HG02840 (cell line): Measurements from ENCODE around the gene NEK10.

Source experiments
- ATAC-seq: cut with Tn5 transposase; IDR thresholded peaks from one replicate; pipeline ENCODE4 v1.9.1; 2021; ENCODE audit warnings: mild to moderate bottlenecking, moderate library complexity, moderate number of reproducible peaks; ENCODE audit not compliant: unreplicated experiment, low FRiP score

The NEK10 gene

GRCh38 chr3:27193056-27193455, 176.1 kb downstream of the NEK10 start:
- no peak for ATAC-seq

DNA sequence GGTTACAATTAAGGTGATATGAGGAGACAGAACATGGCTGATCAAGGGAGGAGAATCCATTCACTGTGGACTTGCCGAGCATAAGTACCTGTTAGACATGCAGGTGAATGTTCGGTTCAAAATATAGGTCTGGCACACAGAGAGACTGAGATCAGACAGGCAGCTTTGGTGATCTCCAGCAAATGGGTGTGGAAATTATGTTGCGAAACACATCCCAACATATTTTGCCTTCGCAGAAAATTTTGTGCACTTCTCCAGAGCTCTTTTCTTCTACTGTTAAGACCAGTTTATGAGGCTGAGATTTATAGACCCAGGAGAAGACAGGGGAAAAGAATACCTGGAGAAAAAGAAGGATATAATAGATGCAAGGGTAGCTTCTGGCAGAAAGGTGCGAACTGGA, 183.2 kb downstream of the NEK10 start:
- ATAC-seq = no peak

DNA sequence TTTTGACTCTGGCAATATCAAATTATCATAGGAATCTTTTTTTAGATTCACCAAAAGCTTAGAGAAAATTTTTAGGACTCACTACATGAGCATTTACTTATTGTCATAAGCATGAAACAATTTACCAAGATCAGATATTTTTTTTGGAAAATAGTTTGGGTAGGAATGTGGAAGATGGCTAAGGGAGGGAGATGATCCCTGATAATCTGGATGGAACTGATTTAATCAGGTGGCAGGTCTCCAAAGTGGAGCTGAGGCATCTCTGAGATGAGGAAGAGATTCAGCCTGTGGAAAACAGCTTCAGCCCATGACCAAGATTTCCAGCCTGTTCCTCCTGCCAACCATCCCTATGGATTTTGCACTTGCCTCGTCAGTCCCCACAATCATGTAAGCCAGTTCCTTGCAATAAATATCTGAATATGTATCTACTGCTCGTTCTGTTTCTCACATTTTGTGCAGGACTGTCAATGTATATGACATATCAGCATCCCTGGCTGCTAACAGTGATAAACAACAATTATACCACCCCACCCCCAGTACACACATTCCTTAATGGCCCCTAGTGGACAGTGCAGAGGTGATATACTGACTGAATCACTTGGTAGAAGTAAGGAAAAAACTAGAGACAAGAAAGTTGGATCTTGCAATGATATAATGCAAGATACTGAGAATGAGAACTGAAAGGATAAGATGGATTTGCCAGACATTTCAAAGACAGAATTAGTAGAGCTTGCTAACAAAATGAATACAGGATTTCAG, 183.8 kb downstream of the NEK10 start:
- ATAC-seq = no peak

- no peak for ATAC-seq
Measured at GRCh38 chr3:27184261-27184660, 184.9 kb downstream of the NEK10 start.

DNA sequence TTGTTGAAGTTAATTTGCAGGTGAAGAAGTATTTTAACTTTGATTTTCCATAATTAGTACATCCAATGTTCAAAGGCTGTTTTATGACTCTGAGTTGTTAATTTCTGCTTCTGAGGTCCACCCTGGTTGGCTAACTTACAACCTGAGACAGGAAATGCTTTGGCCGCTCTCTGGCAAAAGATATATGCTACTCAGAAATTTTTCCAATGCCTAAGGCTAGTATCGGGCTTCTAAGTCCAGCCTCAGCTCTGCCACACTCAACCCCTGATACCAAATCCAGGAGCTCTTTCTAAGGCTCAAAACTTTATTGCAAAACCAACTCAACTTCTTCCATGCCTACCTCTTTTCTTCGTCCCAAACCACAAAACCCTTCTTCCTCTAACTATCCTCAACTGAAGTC, 192.9 kb downstream of the NEK10 start:
- ATAC-seq = no peak

DNA sequence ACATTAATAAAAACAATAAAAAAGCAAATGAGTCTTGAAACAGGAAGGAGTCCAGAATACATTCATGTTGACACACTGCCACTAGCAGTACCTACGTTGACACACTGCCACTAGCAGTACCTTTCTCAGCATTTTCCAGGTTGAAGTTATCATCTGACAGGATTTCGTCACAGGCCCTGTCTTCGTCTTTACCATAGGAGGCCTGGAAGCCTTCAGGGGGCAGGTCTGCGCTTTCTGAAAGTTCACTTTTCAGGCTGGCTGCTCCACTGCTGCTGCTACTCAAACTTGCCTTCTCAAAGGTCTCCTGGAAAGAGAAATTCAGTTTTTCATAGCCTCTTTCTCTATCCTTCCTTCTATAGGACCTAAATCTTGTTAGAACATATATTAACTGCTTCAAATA, 194.7 kb downstream of the NEK10 start:
- ATAC-seq = no peak

DNA sequence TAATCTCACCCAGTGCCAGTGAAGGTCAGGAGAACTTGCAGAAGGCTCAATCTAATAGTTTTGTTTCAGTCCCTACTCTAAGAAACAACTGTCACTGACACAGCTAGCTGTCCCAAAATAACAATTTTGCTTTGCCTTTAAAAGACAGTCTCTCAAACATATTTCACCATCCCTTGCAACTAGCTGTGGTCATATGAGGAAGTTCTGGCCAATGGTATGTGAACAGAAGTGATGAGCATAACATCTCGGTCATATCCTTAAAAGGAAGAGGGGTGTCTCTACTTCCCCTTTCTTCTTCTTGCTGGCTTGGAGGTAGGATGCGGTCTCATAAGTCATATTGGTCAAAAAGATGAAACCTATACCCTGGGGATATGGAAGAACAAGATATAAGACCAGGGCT, 198.1 kb downstream of the NEK10 start:
- ATAC-seq = no peak

GRCh38 chr3:27166888-27167287, 202.3 kb downstream of the NEK10 start:
- no peak for ATAC-seq

DNA sequence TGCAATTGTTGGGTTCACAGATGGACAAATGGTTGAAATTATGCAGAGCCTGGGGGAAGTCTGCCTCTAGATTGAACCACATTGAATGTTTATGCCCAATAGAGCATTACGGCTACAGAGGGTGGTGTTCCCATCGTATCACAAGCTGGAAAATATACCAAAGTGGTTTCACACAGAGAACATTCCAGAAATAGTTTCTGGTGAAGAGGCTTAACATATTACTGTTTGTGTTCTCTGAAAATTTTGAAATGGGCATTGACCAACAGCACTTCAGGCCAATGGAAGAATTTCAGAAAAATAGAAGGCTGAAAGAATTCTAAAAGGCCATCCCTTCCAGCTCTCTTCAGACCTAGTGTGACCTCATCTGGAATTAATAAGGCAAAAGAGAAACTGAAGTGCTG, 203.9 kb downstream of the NEK10 start:
- no peak for ATAC-seq

DNA sequence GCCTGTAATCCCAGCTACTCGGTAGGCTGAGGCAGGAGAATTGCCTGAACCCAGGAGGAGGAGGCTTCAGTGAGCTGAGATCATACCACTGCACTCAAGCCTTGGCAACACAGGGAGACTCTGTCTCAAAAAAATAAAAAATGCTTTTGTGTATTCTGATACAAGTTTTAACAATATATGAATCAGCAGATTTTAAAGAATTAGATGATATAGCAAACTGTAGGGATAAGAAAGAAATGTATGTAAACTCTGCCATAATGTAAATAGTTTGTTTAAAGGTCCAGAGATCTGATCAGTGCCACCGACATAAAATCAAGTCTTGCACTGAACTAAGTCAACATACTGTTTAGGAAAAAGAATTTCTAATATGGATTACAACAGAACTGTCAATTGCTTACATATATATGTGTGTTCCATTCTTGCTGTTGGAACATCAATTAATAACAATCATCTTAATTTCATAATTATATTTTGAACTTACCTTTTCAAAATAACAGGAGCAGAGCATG, 208.3 kb downstream of the NEK10 start:
- no peak for ATAC-seq

GRCh38 chr3:27160146-27160545, 209.0 kb downstream of the NEK10 start:
- ATAC-seq = no peak

GRCh38 chr3:27147215-27147614, 222.0 kb downstream of the NEK10 start:
- ATAC-seq = no peak

DNA sequence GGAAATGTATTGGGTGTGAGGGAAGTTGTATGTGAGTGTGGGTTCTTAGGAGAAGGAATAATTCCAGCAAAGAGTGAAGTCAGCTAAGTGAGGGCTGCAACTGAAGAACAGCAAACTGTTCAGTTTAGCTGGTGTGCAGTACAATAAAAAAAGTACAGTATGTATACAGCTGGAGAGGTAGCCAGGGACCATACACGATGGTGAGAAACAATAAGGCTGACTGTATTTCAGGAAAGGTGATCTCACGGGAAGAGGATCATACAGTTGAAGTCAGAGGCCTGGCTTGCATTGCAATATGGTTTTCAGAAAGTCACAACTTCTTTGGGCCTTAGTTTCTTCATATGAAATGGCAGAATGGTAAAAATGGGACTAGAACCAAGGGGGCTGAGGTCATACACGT, 222.4 kb downstream of the NEK10 start:
- ATAC-seq = no peak

GRCh38 chr3:27145719-27146118, 223.5 kb downstream of the NEK10 start:
- ATAC-seq = no peak

GRCh38 chr3:27141668-27142067, 227.5 kb downstream of the NEK10 start:
- no peak for ATAC-seq

DNA sequence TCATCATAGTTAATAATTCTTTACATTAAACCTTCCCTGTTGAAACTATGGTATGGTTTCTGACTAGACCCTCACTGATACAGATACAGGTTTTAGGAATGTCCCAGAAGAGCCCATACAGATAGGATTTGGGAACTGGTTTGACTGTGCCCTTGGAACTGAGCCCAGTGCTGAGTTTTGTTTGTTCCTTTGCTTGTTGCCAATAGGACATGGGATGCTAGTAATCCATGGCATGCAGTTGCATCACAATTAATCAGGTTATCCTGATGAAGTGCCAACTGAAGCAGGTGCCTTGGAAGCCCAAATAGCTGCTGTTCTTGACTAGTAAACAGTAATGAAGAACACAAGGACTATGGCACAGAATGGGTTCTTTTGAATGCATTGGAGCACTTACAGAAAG, 230.6 kb downstream of the NEK10 start:
- ATAC-seq = no peak

GRCh38 chr3:27138005-27138404, 231.2 kb downstream of the NEK10 start:
- ATAC-seq = no peak

GRCh38 chr3:27134171-27134796, 234.9 kb downstream of the NEK10 start:
- peak; percentile 86 for ATAC-seq

GRCh38 chr3:27133060-27133459, 236.1 kb downstream of the NEK10 start:
- ATAC-seq = no peak

GRCh38 chr3:27130796-27131195, 238.4 kb downstream of the NEK10 start:
- ATAC-seq = no peak

DNA sequence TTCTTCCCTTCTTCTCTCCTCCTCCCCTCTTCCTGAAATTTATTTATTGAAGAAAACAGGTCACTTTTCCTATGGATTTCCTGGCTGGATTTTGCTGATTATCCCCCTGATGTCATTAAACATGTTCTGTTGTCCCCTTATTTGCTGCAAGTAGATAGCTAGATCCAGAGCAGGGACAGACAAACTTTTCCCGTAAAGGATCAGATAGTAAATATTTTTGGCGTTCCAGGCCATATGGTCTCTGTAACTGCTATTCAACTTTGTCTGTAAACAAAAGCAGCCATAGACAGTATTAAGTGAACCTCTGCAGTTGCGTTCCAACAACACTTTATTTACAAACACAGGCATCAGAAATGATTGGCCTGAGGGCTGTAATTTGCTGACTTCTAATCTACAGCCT, 241.3 kb downstream of the NEK10 start:
- no peak for ATAC-seq

GRCh38 chr3:27127195-27127594, 242.0 kb downstream of the NEK10 start:
- ATAC-seq = no peak
